Trophoblast cell (in vitro differentiated cells and primary cell): ENCODE data around the gene PDE10A.

Experiments
- DNase-seq, 2 donors: peaks; one replicate each; pipeline ENCODE4 v3.0.0-alpha.2; 2016
- H2AFZ ChIP-seq: 2 replicates; pipeline ENCODE4 v1.6.1; 2013; ENCODE audit warnings: low read length, moderate library complexity, mild to moderate bottlenecking; ENCODE audit not compliant: insufficient read depth, poor library complexity
- H2AK5ac ChIP-seq: 2 replicates; pipeline ENCODE4 v1.6.1; 2013; ENCODE audit warnings: mild to moderate bottlenecking, low read length
- H2BK120ac ChIP-seq: 2 replicates; pipeline ENCODE4 v1.6.1; 2013; ENCODE audit warnings: low read length, mild to moderate bottlenecking, moderate library complexity; ENCODE audit not compliant: insufficient read depth, poor library complexity
- H2BK12ac ChIP-seq: 2 replicates; pipeline ENCODE4 v1.6.1; 2013; ENCODE audit warnings: mild to moderate bottlenecking, low read length, moderate library complexity
- H2BK5ac ChIP-seq: 2 replicates; pipeline ENCODE4 v1.6.1; 2013; ENCODE audit warnings: low read length, low read depth, moderate library complexity, mild to moderate bottlenecking; ENCODE audit not compliant: poor library complexity
- H3K14ac ChIP-seq: 2 replicates; pipeline ENCODE4 v1.6.1; 2013; ENCODE audit warnings: mild to moderate bottlenecking, low read length
- H3K18ac ChIP-seq: 2 replicates; pipeline ENCODE4 v1.6.1; 2013; ENCODE audit warnings: mild to moderate bottlenecking, low read length
- H3K23ac ChIP-seq: 2 replicates; pipeline ENCODE4 v1.6.1; 2013; ENCODE audit warnings: low read length
- H3K27ac ChIP-seq: 2 replicates; pipeline ENCODE4 v1.5.1; 2013; ENCODE audit warnings: low read depth, mild to moderate bottlenecking, inconsistent platforms, low read length, moderate library complexity
- H3K27me3 ChIP-seq: 2 replicates; pipeline ENCODE4 v1.6.1; 2013; ENCODE audit warnings: inconsistent platforms, mild to moderate bottlenecking, low read length, moderate library complexity; ENCODE audit not compliant: insufficient read depth
- H3K36me3 ChIP-seq, 2 experiments: 1 replicate in 1 of 2; 2 replicates in 1 of 2; pipeline ENCODE4 v1.6.1; 2013; ENCODE audit warnings: low read length in 2 of 2, mild to moderate bottlenecking in 2 of 2, moderate library complexity in 1 of 2; ENCODE audit not compliant: insufficient read depth in 2 of 2, control insufficient read depth in 1 of 2
- H3K4ac ChIP-seq: 2 replicates; pipeline ENCODE4 v1.6.1; 2013; ENCODE audit warnings: low read depth, mild to moderate bottlenecking, low read length, moderate library complexity
- H3K4me1 ChIP-seq, 2 experiments: 1 replicate in 1 of 2; 2 replicates in 1 of 2; pipeline ENCODE4 v1.6.1; 2013; ENCODE audit warnings: low read length in 2 of 2, mild to moderate bottlenecking in 2 of 2, moderate library complexity in 1 of 2; ENCODE audit not compliant: insufficient read depth in 2 of 2, control insufficient read depth in 1 of 2
- H3K4me2 ChIP-seq: 2 replicates; pipeline ENCODE4 v1.6.1; 2013; ENCODE audit warnings: inconsistent platforms, mild to moderate bottlenecking, low read length, moderate library complexity
- H3K4me3 ChIP-seq: 2 replicates; pipeline ENCODE4 v1.5.1; 2013; ENCODE audit warnings: mild to moderate bottlenecking, low read depth, low read length, inconsistent platforms
- H3K79me1 ChIP-seq: one replicate; pipeline ENCODE4 v1.6.1; 2013; ENCODE audit warnings: low read length
- H3K79me2 ChIP-seq: 2 replicates; pipeline ENCODE4 v1.6.1; 2013; ENCODE audit warnings: low read length, mild to moderate bottlenecking; ENCODE audit not compliant: control insufficient read depth, insufficient read depth, poor library complexity
- H3K9ac ChIP-seq: 2 replicates; pipeline ENCODE4 v1.6.1; 2013; ENCODE audit warnings: mild to moderate bottlenecking, low read length
- H3K9me3 ChIP-seq: 2 replicates; pipeline ENCODE4 v1.6.1; 2013; ENCODE audit warnings: low read depth, mild to moderate bottlenecking, control low read depth, inconsistent platforms, low read length; ENCODE audit not compliant: insufficient read depth
- H4K12ac ChIP-seq: 2 replicates; pipeline ENCODE4 v1.6.1; 2013; ENCODE audit warnings: low read depth, mild to moderate bottlenecking, low read length, moderate library complexity
- H4K8ac ChIP-seq: 2 replicates; pipeline ENCODE4 v1.6.1; 2013; ENCODE audit warnings: low read depth, mild to moderate bottlenecking, low read length, moderate library complexity
- H4K91ac ChIP-seq: one replicate; pipeline ENCODE4 v1.6.1; 2013; ENCODE audit warnings: low read depth, mild to moderate bottlenecking, low read length, moderate library complexity
- WGBS: extraction: QIAGEN DNeasy Blood & Tissue Kit; methylation state at CpG from one replicate; pipeline ENCODE4 v1.1.7; 2013; ENCODE audit warnings: missing lambda C conversion rate; ENCODE audit not compliant: insufficient read length, insufficient coverage; ENCODE audit errors: extremely low coverage; 5-methylcytosine and 5-hydroxymethylcytosine counted together

Gene PDE10A

GRCh38 chr6:165647041-165647440, 16.0 kb downstream of the PDE10A start:
- H4K8ac ChIP-seq, result no peak overlapping the region
- no peaks in the 10 kb centered on the region for H3K36me3 ChIP-seq
- H3K4me3 ChIP-seq, result no peak overlapping the region
- peaks cover 2% of the 10 kb centered on the region for H3K9me3 ChIP-seq
- H3K4me2 ChIP-seq, result no peak overlapping the region
- H3K4me1 ChIP-seq, result no peaks in the 10 kb centered on the region
- no peak overlapping the region for H2BK12ac ChIP-seq
- H3K27me3 ChIP-seq, result no peaks in the 10 kb centered on the region
- H4K12ac ChIP-seq, result no peak overlapping the region
- no peaks in the 10 kb centered on the region for H3K79me2 ChIP-seq
- no peak overlapping the region for H2AK5ac ChIP-seq
- H3K4ac ChIP-seq, result no peak overlapping the region
- H3K9ac ChIP-seq, result no peak overlapping the region
- no peak overlapping the region for H3K27ac ChIP-seq
- no peak for DNase-seq
- no peak overlapping the region for H4K91ac ChIP-seq
- H3K23ac ChIP-seq, result no peak overlapping the region
- no peak overlapping the region for H3K14ac ChIP-seq
- H3K79me1 ChIP-seq, result no peaks in the 10 kb centered on the region
- H2BK120ac ChIP-seq, result no peak overlapping the region
- no peak overlapping the region for H2BK5ac ChIP-seq
- no CpG with 5 or more reads among the region's 6 CpGs for WGBS
- no peak overlapping the region for H2AFZ ChIP-seq
- no peak overlapping the region for H3K18ac ChIP-seq

- Histone ChIP-seq H3K4me1 (no peaks in the 10 kb centered on the region), H3K14ac (no peak overlapping the region), H3K4ac (no peak overlapping the region), H3K79me1 (no peaks in the 10 kb centered on the region), H3K36me3 (no peaks in the 10 kb centered on the region), H3K4me2 (no peak overlapping the region), H3K27ac (no peak overlapping the region), H3K79me2 (no peaks in the 10 kb centered on the region), H3K9ac (no peak overlapping the region), H3K9me3 (peaks cover 2% of the 10 kb centered on the region), H2BK120ac (no peak overlapping the region), H4K91ac (no peak overlapping the region), H2AFZ (no peak overlapping the region), H2AK5ac (no peak overlapping the region), H3K27me3 (no peaks in the 10 kb centered on the region), H3K18ac (no peak overlapping the region), H3K23ac (no peak overlapping the region), H3K4me3 (no peak overlapping the region), H4K8ac (no peak overlapping the region), H2BK12ac (no peak overlapping the region), H2BK5ac (no peak overlapping the region), H4K12ac (no peak overlapping the region)
- no CpG with 5 or more reads among the region's 6 CpGs for WGBS
- DNase-seq, result no peak
Observed at GRCh38 chr6:165645919-165646318, 17.1 kb downstream of the PDE10A start.

GRCh38 chr6:165644586-165645266, 18.3 kb downstream of the PDE10A start:
- Histone ChIP-seq H3K18ac (no peak overlapping the region), H3K79me2 (no peaks in the 10 kb centered on the region), H3K4me3 (no peak overlapping the region), H3K23ac (no peak overlapping the region), H3K4me2 (no peak overlapping the region), H2AFZ (no peak overlapping the region), H3K79me1 (no peaks in the 10 kb centered on the region), H3K27me3 (no peaks in the 10 kb centered on the region), H2BK12ac (no peak overlapping the region), H4K8ac (no peak overlapping the region), H4K12ac (no peak overlapping the region), H3K36me3 (no peaks in the 10 kb centered on the region), H2AK5ac (no peak overlapping the region), H2BK120ac (no peak overlapping the region), H3K4ac (no peak overlapping the region), H3K9me3 (peaks cover 2% of the 10 kb centered on the region), H2BK5ac (no peak overlapping the region), H3K27ac (no peak overlapping the region), H4K91ac (no peak overlapping the region), H3K9ac (no peak overlapping the region), H3K4me1 (no peaks in the 10 kb centered on the region), H3K14ac (no peak overlapping the region)
- no CpG with 5 or more reads among the region's 15 CpGs for WGBS
- no peak for DNase-seq

- Histone ChIP-seq H2AK5ac (no peak overlapping the region), H4K12ac (no peak overlapping the region), H3K23ac (no peak overlapping the region), H3K27me3 (no peaks in the 10 kb centered on the region), H4K8ac (no peak overlapping the region), H3K4me2 (no peak overlapping the region), H2BK5ac (no peak overlapping the region), H2BK120ac (no peak overlapping the region), H4K91ac (no peak overlapping the region), H3K36me3 (no peaks in the 10 kb centered on the region), H2BK12ac (no peak overlapping the region), H3K4me3 (no peak overlapping the region), H3K4me1 (no peaks in the 10 kb centered on the region), H2AFZ (no peak overlapping the region), H3K79me2 (no peaks in the 10 kb centered on the region), H3K27ac (no peak overlapping the region), H3K79me1 (no peaks in the 10 kb centered on the region), H3K9me3 (peaks cover 2% of the 10 kb centered on the region), H3K4ac (no peak overlapping the region), H3K18ac (no peak overlapping the region), H3K9ac (no peak overlapping the region), H3K14ac (no peak overlapping the region)
- WGBS, result 100% methylated on average over 1 of the region's 3 CpGs
- DNase-seq, result no peak
Observed at GRCh38 chr6:165643015-165643414, 20.0 kb downstream of the PDE10A start.
